Smooth muscle cell (in vitro differentiated cells): ENCODE data around the gene TBC1D32. TPM values are rescaled to one million over a fixed set of nuclear protein-coding genes. Genes with fewer than 3 reads are reported as not detected.
A peak's percentile ranks its signal among the peaks of the same experiment; 100 is the strongest.

Experiments used
- DNase-seq: peaks from one replicate; lab custom pipeline; 2025; ENCODE audit not compliant: unreplicated experiment; lab: John Stamatoyannopoulos, UW
- H2AFZ ChIP-seq: fragments of 200-600 bp; sonication (generic); 2 replicates; pipeline ENCODE4 v1.6.0; 2016; ENCODE audit warnings: antibody characterized with exemption, low read depth, mild to moderate bottlenecking
- H3F3A ChIP-seq: fragments of 200-600 bp; sonication (generic); 2 replicates; pipeline ENCODE4 v1.6.0; 2017; ENCODE audit warnings: antibody characterized with exemption, low read depth
- H3K27ac ChIP-seq: fragments of 200-600 bp; sonication (generic); 2 replicates; pipeline ENCODE4 v1.5.1; 2016; ENCODE audit warnings: low read depth, mild to moderate bottlenecking
- H3K27me3 ChIP-seq: fragments of 200-600 bp; sonication (generic); 2 replicates; pipeline ENCODE4 v1.6.1; 2016; ENCODE audit warnings: low read depth, mild to moderate bottlenecking
- H3K36me3 ChIP-seq: fragments of 200-600 bp; sonication (generic); 2 replicates; pipeline ENCODE4 v1.5.1; 2016; ENCODE audit warnings: low read depth
- H3K4me1 ChIP-seq: fragments of 200-600 bp; sonication (generic); 2 replicates; pipeline ENCODE4 v1.5.1; 2016; ENCODE audit warnings: low read depth
- H3K4me2 ChIP-seq: fragments of 200-600 bp; sonication (generic); 2 replicates; pipeline ENCODE4 v1.6.0; 2016; ENCODE audit warnings: mild to moderate bottlenecking
- H3K4me3 ChIP-seq: fragments of 200-600 bp; sonication (generic); 2 replicates; pipeline ENCODE4 v1.5.1; 2016; ENCODE audit warnings: mild to moderate bottlenecking
- H3K79me2 ChIP-seq: fragments of 200-600 bp; sonication (generic); 2 replicates; pipeline ENCODE4 v1.6.0; 2016; ENCODE audit warnings: low read depth, mild to moderate bottlenecking
- H3K9ac ChIP-seq: fragments of 200-600 bp; sonication (generic); 2 replicates; pipeline ENCODE4 v1.6.0; 2016; ENCODE audit warnings: low read depth
- H3K9me3 ChIP-seq: fragments of 200-600 bp; sonication (generic); replicated peaks from 2 replicates; pipeline ENCODE4 v1.5.1; 2016; ENCODE audit warnings: low read depth
- H4K20me1 ChIP-seq: fragments of 200-600 bp; sonication (generic); 2 replicates; pipeline ENCODE4 v1.6.0; 2016; ENCODE audit warnings: low read depth
- CTCF ChIP-seq: fragments of 200-600 bp; sonication (generic); IDR thresholded peaks from 2 replicates; pipeline ENCODE4 v1.5.1; 2017; ENCODE audit warnings: borderline replicate concordance, mild to moderate bottlenecking, antibody characterized with exemption; ENCODE audit not compliant: insufficient read depth, poor library complexity, severe bottlenecking
- WGBS: methylation state at CpG from one replicate; pipeline ENCODE4 v1.1.7; 2016; ENCODE audit warnings: low lambda C conversion rate; 5-methylcytosine and 5-hydroxymethylcytosine counted together
- polyA plus RNA-seq: library from polyadenylated mRNA; unstranded; fragments of >200 nt; fragmentation: Nextera tagmentation; extraction: Ambion mirVana; gene quantifications from 2 replicates; pipeline ENCODE4 v1.2.1, GENCODE V29; 2016
- total RNA-seq: library from RNA; depleted of rRNA; stranded (reverse); fragments of >200 nt; gene quantifications from 2 replicates; pipeline ENCODE4 v1.2.3, GENCODE V29; 2014

Gene TBC1D32
- total and polyA plus RNA-seq, 2 experiments from 2014 or later: 4.2 to 14.5 TPM

DNA sequence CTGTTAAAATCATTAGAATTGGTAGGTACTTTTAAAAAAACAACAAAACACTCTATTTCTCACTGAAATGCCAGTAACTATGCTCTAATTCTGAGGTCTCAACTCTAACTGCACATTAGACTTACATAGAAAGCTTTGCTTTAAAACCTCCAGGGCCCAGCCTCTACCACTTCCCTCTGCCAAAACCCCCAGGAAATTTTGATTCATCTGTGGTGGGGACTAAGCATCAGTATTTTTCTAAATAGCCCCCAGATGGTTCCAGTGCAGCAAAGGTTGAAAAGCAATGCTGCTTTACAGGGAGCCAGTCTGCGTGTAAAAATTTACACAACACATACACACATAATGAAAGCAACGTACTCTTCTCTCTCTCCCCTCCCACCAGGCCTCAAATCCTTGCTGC is 3.8 kb downstream of the TBC1D32 start:
- Histone ChIP-seq H3K9me3 (no peaks in the 10 kb centered on the region), H3K4me3 (no peak overlapping the region), H3K36me3 (no peaks in the 10 kb centered on the region), H2AFZ (no peak overlapping the region), H3K27me3 (no peaks in the 10 kb centered on the region), H4K20me1 (no peaks in the 10 kb centered on the region), H3K4me2 (no peak overlapping the region), H3K4me1 (peaks cover 12% of the 10 kb centered on the region), H3F3A (no peaks in the 10 kb centered on the region), H3K79me2 (peaks cover 20% of the 10 kb centered on the region), H3K9ac (no peak overlapping the region), H3K27ac (no peak overlapping the region)
- TF ChIP-seq CTCF: no peak
- no peak for DNase-seq
- 90% methylated on average over 2 of the region's 2 CpGs for WGBS

GRCh38 chr6:121321282-121321681 is 13.0 kb downstream of the TBC1D32 start:
- Histone ChIP-seq H3K4me1 (no peaks in the 10 kb centered on the region), H3K9ac (no peak overlapping the region), H2AFZ (no peak overlapping the region), H4K20me1 (no peaks in the 10 kb centered on the region), H3K4me3 (no peak overlapping the region), H3K27me3 (no peaks in the 10 kb centered on the region), H3F3A (no peaks in the 10 kb centered on the region), H3K4me2 (no peak overlapping the region), H3K9me3 (no peaks in the 10 kb centered on the region), H3K36me3 (no peaks in the 10 kb centered on the region), H3K27ac (no peak overlapping the region), H3K79me2 (peaks cover 8% of the 10 kb centered on the region)
- TF ChIP-seq CTCF: no peak
- DNase-seq: no peak
- 90% methylated on average over 4 of the region's 4 CpGs for WGBS

DNA sequence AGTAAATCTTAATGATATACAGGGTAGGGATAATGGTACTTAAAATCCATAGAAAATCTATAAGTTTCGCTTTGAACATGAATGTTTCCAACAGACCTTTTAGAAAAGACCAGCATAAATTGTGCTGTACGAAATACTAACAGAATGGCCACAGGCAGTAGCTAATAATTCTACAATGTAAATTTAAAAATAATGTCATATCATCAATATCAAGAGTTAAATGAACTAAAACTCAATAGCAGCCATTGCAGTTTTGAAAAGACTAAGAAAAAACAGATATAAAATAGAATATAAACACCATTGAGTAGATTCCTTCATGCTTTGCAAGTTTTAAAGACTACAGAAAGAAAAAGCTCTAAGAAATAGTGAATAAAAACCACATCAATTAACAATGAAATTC is 14.7 kb downstream of the TBC1D32 start:
- H3K27ac ChIP-seq: no peak overlapping the region

More for the DNA sequence above, 14.7 kb downstream of the TBC1D32 start:
- Histone ChIP-seq H3K9ac (no peak overlapping the region), H3K4me1 (no peaks in the 10 kb centered on the region), H3K36me3 (no peaks in the 10 kb centered on the region), H3F3A (no peaks in the 10 kb centered on the region), H3K4me3 (peak overlapping the region; percentile 46), H3K9me3 (no peaks in the 10 kb centered on the region), H3K79me2 (no peaks in the 10 kb centered on the region), H3K27me3 (no peaks in the 10 kb centered on the region), H3K4me2 (peak overlapping the region; percentile 78), H2AFZ (no peak overlapping the region), H4K20me1 (no peaks in the 10 kb centered on the region)
- DNase-seq: no peak
- 90% methylated on average over 2 of the region's 2 CpGs for WGBS
- no peak for TF ChIP-seq CTCF
